Esophagus squamous epithelium (tissue), 5 donors: ENCODE measurements around the gene EZH2. TPM values are rescaled to one million over a fixed set of nuclear protein-coding genes. Genes with fewer than 3 reads are reported as not detected.

Experiments
- DNase-seq: peaks from one replicate; lab custom pipeline; 2025; lab: John Stamatoyannopoulos, UW
- H3K27ac ChIP-seq, 4 donors: fragments of 200-600 bp; sonication (generic); one replicate each; pipeline ENCODE4 v1.5.1; 2016 to 2019; ENCODE audit warnings: mild to moderate bottlenecking in 1 of 4
- H3K27me3 ChIP-seq, 4 donors: fragments of 200-600 bp; sonication (generic); 1 replicate in 3 of 4; 2 replicates in 1 of 4; pipeline versions ENCODE4 v1.5.1 to v1.6.0; 2017 to 2021; ENCODE audit warnings: antibody characterized with exemption in 1 of 4
- H3K36me3 ChIP-seq, 3 donors: fragments of 200-600 bp; sonication (generic); one replicate each; pipeline ENCODE4 v1.5.1; 2016 to 2019
- H3K4me1 ChIP-seq, 3 donors: fragments of 200-600 bp; sonication (generic); one replicate each; pipeline ENCODE4 v1.5.1; 2017 to 2019
- H3K4me3 ChIP-seq, 4 donors: fragments of 200-600 bp; sonication (generic); 1 replicate in 3 of 4; 2 replicates in 1 of 4; pipeline ENCODE4 v1.5.1; 2016 to 2019; ENCODE audit warnings: mild to moderate bottlenecking in 2 of 4, moderate library complexity in 1 of 4
- H3K9me3 ChIP-seq, 3 donors: fragments of 200-600 bp; sonication (generic); one replicate each; pipeline ENCODE4 v1.5.1; 2016 to 2019
- POLR2A ChIP-seq, 4 donors: fragments of 450-650 bp; IDR thresholded peaks; one replicate each; pipeline ENCODE4 v1.6.1; 2017; ENCODE audit warnings: antibody characterized with exemption in 4 of 4, mild to moderate bottlenecking in 4 of 4, moderate library complexity in 3 of 4
- WGBS, 2 donors: methylation state at CpG; one replicate each; pipeline ENCODE4 v1.1.5; 2018; 5-methylcytosine and 5-hydroxymethylcytosine counted together
- intact Hi-C: fragments of 100-400 bp; cut with DNase I; formaldehyde crosslinking; loops from one replicate; pipeline ENCODE4 v1.15.0; 2022
- total RNA-seq, 4 donors: library from RNA; depleted of rRNA; stranded (reverse); fragments of >200 nt; gene quantifications; one replicate each; pipeline ENCODE4 v1.1.0, GENCODE V29; 2016
- TF ChIP-seq, protein P1 (sequence below), 6 experiments: fragments of 450-650 bp in 4 of 6; fragments of 200-600 bp in 2 of 6; sonication (generic) in 2 of 6; IDR thresholded peaks; one replicate each; pipeline ENCODE4 v1.5.1; 2016 to 2019; ENCODE audit warnings: antibody characterized with exemption in 6 of 6, mild to moderate bottlenecking in 4 of 6, moderate library complexity in 4 of 6
- donor health status: DM: yes; HTN: yes; CAD: no.

The EZH2 gene
- total RNA-seq = 10 to 100 TPM in 3 of 4 donors, 1 to 10 TPM in 1; 6.2 to 22.3 (median 12.7) TPM

GRCh38 chr7:148884049-148884298 lies at the start of gene EZH2:
TSS of gene EZH2 (minus strand) at chr7:148884291. CDS start at chr7:148847298, 36,993 bp downstream.
- no peak for TF ChIP-seq POLR2A (IDR thresholded peaks at IDR 0.05)
- Histone ChIP-seq H3K27me3 (no peaks in the 10 kb centered on the region), H3K9me3 (no peaks in the 10 kb centered on the region), H3K36me3 (no peaks in the 10 kb centered on the region), H3K27ac (peak within 1 kb of the TSS; percentile 93 to 97 (median 96)), H3K4me1 (peaks cover 5 to 25% (median 9%) of the 10 kb centered on the region in 3 donors), H3K4me3 (peak within 1 kb of the TSS; percentile 76 to 98 (median 86))
- no CpG with 5 or more reads among the region's 50 CpGs for WGBS, 2 donors
- intact Hi-C loops = no loop called here
- no peak for DNase-seq

DNA sequence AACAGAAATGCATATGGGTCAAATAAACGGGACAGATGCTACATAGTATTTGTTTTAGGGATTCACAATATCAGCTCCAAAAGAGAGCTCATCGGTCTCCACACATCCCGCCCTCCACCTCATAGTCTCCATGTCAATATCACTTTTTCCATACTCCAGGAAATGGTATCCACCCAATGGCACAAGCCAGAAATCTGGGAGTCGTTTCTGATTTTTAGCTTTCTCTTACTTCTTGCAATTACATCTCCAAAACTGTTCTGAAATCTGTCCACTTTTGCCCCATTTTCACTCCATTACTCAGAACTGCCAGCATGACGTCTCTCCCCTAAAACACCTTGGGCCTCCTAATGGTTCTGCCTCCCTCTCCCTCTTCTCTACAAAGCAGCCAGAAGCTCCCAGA lies 47.4 kb upstream of the EZH2 start:
- no peak overlapping the region for H3K27ac ChIP-seq
- H3K9me3 ChIP-seq = no peaks in the 10 kb centered on the region
- TF ChIP-seq, protein P1, sequence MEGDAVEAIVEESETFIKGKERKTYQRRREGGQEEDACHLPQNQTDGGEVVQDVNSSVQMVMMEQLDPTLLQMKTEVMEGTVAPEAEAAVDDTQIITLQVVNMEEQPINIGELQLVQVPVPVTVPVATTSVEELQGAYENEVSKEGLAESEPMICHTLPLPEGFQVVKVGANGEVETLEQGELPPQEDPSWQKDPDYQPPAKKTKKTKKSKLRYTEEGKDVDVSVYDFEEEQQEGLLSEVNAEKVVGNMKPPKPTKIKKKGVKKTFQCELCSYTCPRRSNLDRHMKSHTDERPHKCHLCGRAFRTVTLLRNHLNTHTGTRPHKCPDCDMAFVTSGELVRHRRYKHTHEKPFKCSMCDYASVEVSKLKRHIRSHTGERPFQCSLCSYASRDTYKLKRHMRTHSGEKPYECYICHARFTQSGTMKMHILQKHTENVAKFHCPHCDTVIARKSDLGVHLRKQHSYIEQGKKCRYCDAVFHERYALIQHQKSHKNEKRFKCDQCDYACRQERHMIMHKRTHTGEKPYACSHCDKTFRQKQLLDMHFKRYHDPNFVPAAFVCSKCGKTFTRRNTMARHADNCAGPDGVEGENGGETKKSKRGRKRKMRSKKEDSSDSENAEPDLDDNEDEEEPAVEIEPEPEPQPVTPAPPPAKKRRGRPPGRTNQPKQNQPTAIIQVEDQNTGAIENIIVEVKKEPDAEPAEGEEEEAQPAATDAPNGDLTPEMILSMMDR (IDR thresholded peaks at IDR 0.05) = no peak
- TF ChIP-seq POLR2A (IDR thresholded peaks at IDR 0.05) = no peak
- DNase-seq = no peak
- WGBS, 2 donors = 79 to 81% methylated on average over 5 of the region's 5 CpGs
- intact Hi-C loops = no loop called here
- no peaks in the 10 kb centered on the region for H3K36me3 ChIP-seq
- peaks cover 0 to 13% (median 4%) of the 10 kb centered on the region in 3 donors for H3K4me1 ChIP-seq
- H3K27me3 ChIP-seq = no peaks in the 10 kb centered on the region
- H3K4me3 ChIP-seq = no peak overlapping the region

GRCh38 chr7:148930335-148930734 lies 46.2 kb upstream of the EZH2 start:
- Histone ChIP-seq H3K4me1 (peaks cover 0 to 13% (median 4%) of the 10 kb centered on the region in 3 donors), H3K4me3 (no peak overlapping the region), H3K27ac (no peak overlapping the region), H3K27me3 (no peaks in the 10 kb centered on the region), H3K36me3 (no peaks in the 10 kb centered on the region), H3K9me3 (no peaks in the 10 kb centered on the region)
- intact Hi-C loops = no loop called here
- no peak for DNase-seq
- 84 to 86% methylated on average over 10 of the region's 10 CpGs for WGBS, 2 donors
- TF ChIP-seq POLR2A (IDR thresholded peaks at IDR 0.05) = no peak
- TF ChIP-seq, protein P1 (IDR thresholded peaks at IDR 0.05) = no peak

DNA sequence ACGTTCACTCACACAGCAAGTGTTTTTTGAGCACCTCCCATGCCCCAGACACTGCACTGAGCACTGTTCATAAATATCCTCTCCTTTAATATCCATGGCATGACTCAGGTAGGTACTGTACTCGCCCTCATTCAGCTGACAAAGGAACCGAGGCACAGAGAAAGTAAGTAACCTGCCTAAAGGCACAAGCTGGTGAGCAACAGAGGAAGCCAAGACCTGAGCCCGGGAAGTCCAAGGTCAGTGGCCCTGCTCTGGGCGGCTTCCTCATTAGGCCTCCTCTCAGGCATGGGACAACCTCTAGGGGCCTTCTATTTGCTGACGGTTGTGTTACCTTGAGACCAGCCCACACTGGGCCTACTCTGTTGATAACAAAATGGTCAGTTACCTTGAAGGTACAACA lies 45.1 kb upstream of the EZH2 start:
- H3K9me3 ChIP-seq = no peaks in the 10 kb centered on the region
- no peak overlapping the region for H3K27ac ChIP-seq
- H3K4me3 ChIP-seq = no peak overlapping the region
- peaks cover 0 to 13% (median 4%) of the 10 kb centered on the region in 3 donors for H3K4me1 ChIP-seq
- WGBS, 2 donors = 81 to 94% methylated on average over 4 of the region's 6 CpGs
- no peak for DNase-seq
- H3K36me3 ChIP-seq = no peaks in the 10 kb centered on the region
- intact Hi-C loops = no loop called here
- H3K27me3 ChIP-seq = no peaks in the 10 kb centered on the region
- TF ChIP-seq, protein P1 (IDR thresholded peaks at IDR 0.05) = no peak
- TF ChIP-seq POLR2A (IDR thresholded peaks at IDR 0.05) = no peak

DNA sequence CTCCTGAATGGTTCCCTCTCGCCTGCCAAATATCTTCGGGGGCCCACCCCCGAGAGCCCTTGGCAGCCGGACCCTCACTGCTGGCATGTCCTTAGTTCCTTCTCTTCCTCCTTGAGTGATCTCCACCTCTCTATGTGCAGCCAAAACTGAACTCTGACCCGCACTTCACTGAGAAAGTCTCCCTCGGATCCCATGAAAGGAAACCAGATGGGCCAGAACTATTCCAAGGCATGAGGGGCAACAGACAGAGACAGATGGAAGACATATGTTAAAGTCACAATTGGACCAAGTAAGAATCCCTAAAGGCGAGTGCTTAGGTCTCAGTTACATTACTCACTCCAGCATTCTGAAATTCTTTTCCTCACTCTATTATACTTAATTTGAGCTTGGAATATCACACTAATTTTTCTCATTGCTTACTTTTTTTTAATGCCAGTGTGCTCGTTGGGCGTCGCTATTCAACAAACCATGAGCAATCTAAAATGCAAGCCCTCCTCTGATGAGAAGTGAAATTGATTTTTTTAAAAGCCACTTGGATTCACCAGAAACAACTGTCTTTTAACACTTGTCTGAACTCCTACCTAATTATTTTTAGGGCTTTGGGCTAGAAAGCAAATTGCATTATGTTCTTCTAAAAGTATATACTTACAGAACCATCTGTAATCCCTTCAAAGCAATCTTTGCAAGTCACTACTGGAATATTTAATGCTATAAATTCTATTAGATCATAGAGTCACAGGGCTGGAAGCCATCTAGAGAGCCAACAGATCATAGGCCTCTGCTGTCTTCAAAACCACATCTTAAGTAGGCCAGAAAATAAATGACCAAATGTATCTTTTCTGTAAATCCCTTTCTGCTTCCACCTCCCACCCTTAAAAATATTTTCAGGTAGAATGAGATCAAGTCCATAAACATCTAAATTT lies 43.3 kb upstream of the EZH2 start:
- DNase-seq = no peak
- no peaks in the 10 kb centered on the region for H3K36me3 ChIP-seq
- peaks cover 0 to 13% (median 4%) of the 10 kb centered on the region in 3 donors for H3K4me1 ChIP-seq
- no peak overlapping the region for H3K4me3 ChIP-seq
- 36% methylated on average over 9 to 10 of the region's 10 CpGs for WGBS, 2 donors
- intact Hi-C loops = no loop called here
- no peak for TF ChIP-seq POLR2A (IDR thresholded peaks at IDR 0.05)
- TF ChIP-seq, protein P1 (IDR thresholded peaks at IDR 0.05) = no peak
- H3K9me3 ChIP-seq = no peaks in the 10 kb centered on the region
- no peaks in the 10 kb centered on the region for H3K27me3 ChIP-seq
- no peak overlapping the region for H3K27ac ChIP-seq
